Peyer's patch (tissue), 4 donors: ENCODE measurements around the gene CYS1. TPM values are rescaled to one million over a fixed set of nuclear protein-coding genes. Genes with fewer than 3 reads are reported as not detected.

Experiments
- DNase-seq, 3 donors: peaks; one replicate each; pipeline ENCODE4 v3.0.0-alpha.2; 2017 to 2019
- H3K27ac ChIP-seq, 4 donors: fragments of 200-600 bp; sonication (generic); one replicate each; pipeline ENCODE4 v1.5.1; 2016 to 2019
- H3K27me3 ChIP-seq, 2 donors: fragments of 200-600 bp; sonication (generic); one replicate each; pipeline ENCODE4 v1.5.1; 2019
- H3K36me3 ChIP-seq, 3 donors: fragments of 200-600 bp; sonication (generic); one replicate each; pipeline ENCODE4 v1.5.1; 2016 to 2019
- H3K4me1 ChIP-seq, 4 donors: fragments of 200-600 bp; sonication (generic); one replicate each; pipeline ENCODE4 v1.5.1; 2016 to 2019
- H3K4me3 ChIP-seq, 4 donors: fragments of 200-600 bp; sonication (generic); 1 replicate in 3 of 4; 2 replicates in 1 of 4; pipeline ENCODE4 v1.5.1; 2016 to 2019; ENCODE audit warnings: mild to moderate bottlenecking in 1 of 4
- H3K9me3 ChIP-seq, 4 donors: fragments of 200-600 bp; sonication (generic); one replicate each; pipeline ENCODE4 v1.5.1; 2016 to 2019; ENCODE audit warnings: mild to moderate bottlenecking in 1 of 4
- POLR2A ChIP-seq, 2 donors: fragments of 450-650 bp; IDR thresholded peaks; one replicate each; pipeline ENCODE4 v1.5.1; 2017; ENCODE audit warnings: antibody characterized with exemption in 2 of 2, mild to moderate bottlenecking in 2 of 2, moderate library complexity in 2 of 2
- total RNA-seq, 4 donors: library from RNA; depleted of rRNA; stranded (reverse); fragments of >200 nt; gene quantifications; one replicate each; pipeline ENCODE4 v1.1.0, GENCODE V29; 2016
- TF ChIP-seq, protein P1 (sequence below), 6 experiments: fragments of 450-650 bp in 4 of 6; fragments of 200-600 bp in 2 of 6; sonication (generic) in 1 of 6; IDR thresholded peaks; one replicate each; pipeline ENCODE4 v1.5.1; 2017 to 2019; ENCODE audit warnings: antibody characterized with exemption in 6 of 6, mild to moderate bottlenecking in 3 of 6, moderate library complexity in 1 of 6

CYS1 gene
- total RNA-seq, 4 donors from 2014 or later, result 1.3 to 5.8 (median 1.6) TPM; not detected in 1

DNA sequence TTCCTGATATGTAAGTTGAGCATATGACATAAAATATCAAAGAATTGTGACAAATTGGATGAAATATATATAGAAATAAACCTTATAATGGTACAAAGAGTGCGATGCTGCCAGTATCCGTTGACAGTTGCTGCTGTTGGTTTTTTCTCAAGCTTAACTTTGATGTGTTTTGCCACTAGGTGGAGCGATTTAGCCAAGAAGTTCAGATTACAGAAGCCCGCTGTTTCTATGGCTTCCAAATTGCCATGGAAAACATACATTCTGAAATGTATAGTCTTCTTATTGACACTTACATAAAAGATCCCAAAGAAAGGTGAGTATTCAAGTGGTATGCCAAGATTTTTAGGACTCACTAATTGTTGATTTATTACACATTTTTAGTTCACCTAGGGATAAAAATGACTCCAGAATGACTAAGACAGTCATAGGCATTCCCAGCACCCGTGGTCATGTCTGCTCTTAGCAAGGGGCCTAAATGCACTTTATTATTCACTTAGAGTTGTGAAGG, 44.4 kb upstream of the CYS1 start:
- Histone ChIP-seq H3K9me3 (no peaks in the 10 kb centered on the region), H3K27me3 (peaks cover 0 to 5% of the 10 kb centered on the region in 2 donors), H3K36me3 (no peaks in the 10 kb centered on the region), H3K4me1 (peaks cover 2 to 69% (median 16%) of the 10 kb centered on the region in 4 donors), H3K27ac (no peak overlapping the region), H3K4me3 (no peak overlapping the region)
- peak in 2 of 3 donors; percentile 35 to 65 for DNase-seq
- TF ChIP-seq, protein P1, sequence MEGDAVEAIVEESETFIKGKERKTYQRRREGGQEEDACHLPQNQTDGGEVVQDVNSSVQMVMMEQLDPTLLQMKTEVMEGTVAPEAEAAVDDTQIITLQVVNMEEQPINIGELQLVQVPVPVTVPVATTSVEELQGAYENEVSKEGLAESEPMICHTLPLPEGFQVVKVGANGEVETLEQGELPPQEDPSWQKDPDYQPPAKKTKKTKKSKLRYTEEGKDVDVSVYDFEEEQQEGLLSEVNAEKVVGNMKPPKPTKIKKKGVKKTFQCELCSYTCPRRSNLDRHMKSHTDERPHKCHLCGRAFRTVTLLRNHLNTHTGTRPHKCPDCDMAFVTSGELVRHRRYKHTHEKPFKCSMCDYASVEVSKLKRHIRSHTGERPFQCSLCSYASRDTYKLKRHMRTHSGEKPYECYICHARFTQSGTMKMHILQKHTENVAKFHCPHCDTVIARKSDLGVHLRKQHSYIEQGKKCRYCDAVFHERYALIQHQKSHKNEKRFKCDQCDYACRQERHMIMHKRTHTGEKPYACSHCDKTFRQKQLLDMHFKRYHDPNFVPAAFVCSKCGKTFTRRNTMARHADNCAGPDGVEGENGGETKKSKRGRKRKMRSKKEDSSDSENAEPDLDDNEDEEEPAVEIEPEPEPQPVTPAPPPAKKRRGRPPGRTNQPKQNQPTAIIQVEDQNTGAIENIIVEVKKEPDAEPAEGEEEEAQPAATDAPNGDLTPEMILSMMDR (IDR thresholded peaks at IDR 0.05), result peak; percentile 43 to 88 (median 79)
- TF ChIP-seq POLR2A (IDR thresholded peaks at IDR 0.05), result no peak

DNA sequence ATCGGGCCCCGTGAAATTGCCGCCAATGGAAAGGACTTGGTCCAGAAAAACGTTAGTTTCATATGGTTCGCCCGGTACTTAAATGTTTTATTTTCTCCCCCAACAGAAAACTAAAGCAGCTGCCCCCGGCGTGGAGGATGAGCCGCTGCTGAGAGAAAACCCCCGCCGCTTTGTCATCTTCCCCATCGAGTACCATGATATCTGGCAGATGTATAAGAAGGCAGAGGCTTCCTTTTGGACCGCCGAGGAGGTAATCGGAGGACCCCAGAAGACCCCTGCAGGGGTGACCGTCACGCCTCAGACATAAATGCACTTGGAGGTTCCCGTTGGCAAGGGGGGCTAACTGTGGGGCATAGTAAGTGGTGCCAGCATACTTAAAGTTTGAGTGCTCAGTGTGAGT, 43.1 kb upstream of the CYS1 start:
- no peak overlapping the region for H3K27ac ChIP-seq
- DNase-seq, result no peak
- H3K36me3 ChIP-seq, result no peaks in the 10 kb centered on the region
- no peak for TF ChIP-seq POLR2A (IDR thresholded peaks at IDR 0.05)
- TF ChIP-seq, protein P1 (IDR thresholded peaks at IDR 0.05), result no peak
- H3K4me1 ChIP-seq, result peaks cover 2 to 69% (median 16%) of the 10 kb centered on the region in 4 donors
- H3K27me3 ChIP-seq, result peaks cover 0 to 5% of the 10 kb centered on the region in 2 donors
- no peaks in the 10 kb centered on the region for H3K9me3 ChIP-seq
- H3K4me3 ChIP-seq, result peak overlapping the region; percentile 40 to 72 (median 70)

DNA sequence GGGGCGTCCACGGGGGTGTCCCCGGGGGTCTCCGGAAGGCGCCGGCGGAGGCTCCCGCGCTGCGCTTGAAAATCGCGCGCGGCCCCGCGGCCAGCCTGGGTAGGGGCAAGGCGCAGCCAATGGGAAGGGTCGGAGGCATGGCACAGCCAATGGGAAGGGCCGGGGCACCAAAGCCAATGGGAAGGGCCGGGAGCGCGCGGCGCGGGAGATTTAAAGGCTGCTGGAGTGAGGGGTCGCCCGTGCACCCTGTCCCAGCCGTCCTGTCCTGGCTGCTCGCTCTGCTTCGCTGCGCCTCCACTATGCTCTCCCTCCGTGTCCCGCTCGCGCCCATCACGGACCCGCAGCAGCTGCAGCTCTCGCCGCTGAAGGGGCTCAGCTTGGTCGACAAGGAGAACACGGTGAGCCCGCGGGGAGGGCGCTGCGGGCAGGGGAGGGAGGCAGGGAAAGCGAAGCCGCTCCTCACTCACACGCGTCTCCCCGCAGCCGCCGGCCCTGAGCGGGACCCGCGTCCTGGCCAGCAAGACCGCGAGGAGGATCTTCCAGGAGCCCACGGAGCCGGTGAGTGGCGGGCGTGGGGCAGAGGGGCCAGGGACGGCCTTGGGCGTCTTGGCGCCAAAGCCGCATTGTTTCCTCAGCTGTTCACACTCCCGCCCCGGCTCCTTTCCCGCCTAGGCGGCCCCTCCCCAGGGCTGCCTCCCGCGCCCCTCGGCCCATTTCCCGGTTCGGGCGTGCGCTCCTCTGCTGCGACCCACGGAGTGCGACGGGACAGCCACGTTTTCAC, 42.5 kb upstream of the CYS1 start, which contains the start of gene RRM2:
RRM2 (plus strand) TSS at position 240 of the 781 bp plus-strand sequence; CDS start at position 300, 60 bp downstream.
- no peaks in the 10 kb centered on the region for H3K9me3 ChIP-seq
- peak within 1 kb of the TSS; percentile 14 to 89 (median 47) for H3K27ac ChIP-seq
- DNase-seq, result peak; percentile 89 to 97 (median 92)
- no peaks in the 10 kb centered on the region for H3K36me3 ChIP-seq
- peak within 1 kb of the TSS; percentile 40 to 72 (median 70) for H3K4me3 ChIP-seq
- no peak for TF ChIP-seq POLR2A (IDR thresholded peaks at IDR 0.05)
- TF ChIP-seq, protein P1 (IDR thresholded peaks at IDR 0.05), result no peak
- H3K4me1 ChIP-seq, result peaks cover 2 to 69% (median 16%) of the 10 kb centered on the region in 4 donors
- peaks cover 0 to 5% of the 10 kb centered on the region in 2 donors for H3K27me3 ChIP-seq

DNA sequence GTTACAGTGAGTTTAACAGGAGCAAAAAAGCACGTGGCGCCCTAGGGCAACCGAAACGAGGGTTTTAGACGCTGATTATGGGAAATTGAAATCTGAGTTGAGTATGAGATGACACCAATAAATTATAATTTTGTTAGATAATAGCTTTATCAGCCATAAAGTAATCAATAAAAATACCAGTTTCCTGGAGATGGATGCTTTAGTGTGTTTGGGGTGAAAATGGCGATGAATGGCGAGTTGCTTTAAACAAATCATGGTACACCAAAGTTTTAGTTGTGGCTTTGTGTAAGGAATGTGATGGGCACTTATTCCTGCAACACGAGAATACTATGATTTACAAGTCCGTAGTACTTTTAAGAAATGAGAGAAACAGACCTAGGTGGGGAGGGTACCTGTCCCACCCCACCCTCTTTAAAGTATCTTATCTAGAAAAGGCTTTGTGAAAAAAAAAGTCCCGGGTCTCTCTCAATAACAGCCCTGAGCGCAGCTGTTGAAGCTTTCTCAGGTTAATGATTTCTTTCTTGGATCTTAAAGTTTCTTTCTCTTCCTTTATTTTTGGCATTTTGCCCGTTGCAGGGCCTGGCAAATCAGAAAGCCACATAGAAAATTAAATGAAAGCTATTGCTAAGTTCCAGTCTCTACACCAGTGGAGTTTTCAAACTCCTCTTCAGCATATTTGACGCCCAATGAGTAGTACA, 40.8 kb upstream of the CYS1 start:
- Histone ChIP-seq H3K4me1 (peaks cover 2 to 53% (median 16%) of the 10 kb centered on the region in 4 donors), H3K36me3 (no peaks in the 10 kb centered on the region), H3K27ac (peak overlapping the region; percentile 61 to 90 (median 85)), H3K4me3 (peak overlapping the region; percentile 48 to 75 (median 70)), H3K27me3 (peaks cover 0 to 5% of the 10 kb centered on the region in 2 donors), H3K9me3 (no peaks in the 10 kb centered on the region)
- TF ChIP-seq POLR2A (IDR thresholded peaks at IDR 0.05), result no peak
- TF ChIP-seq, protein P1 (IDR thresholded peaks at IDR 0.05), result no peak
- no peak for DNase-seq

DNA sequence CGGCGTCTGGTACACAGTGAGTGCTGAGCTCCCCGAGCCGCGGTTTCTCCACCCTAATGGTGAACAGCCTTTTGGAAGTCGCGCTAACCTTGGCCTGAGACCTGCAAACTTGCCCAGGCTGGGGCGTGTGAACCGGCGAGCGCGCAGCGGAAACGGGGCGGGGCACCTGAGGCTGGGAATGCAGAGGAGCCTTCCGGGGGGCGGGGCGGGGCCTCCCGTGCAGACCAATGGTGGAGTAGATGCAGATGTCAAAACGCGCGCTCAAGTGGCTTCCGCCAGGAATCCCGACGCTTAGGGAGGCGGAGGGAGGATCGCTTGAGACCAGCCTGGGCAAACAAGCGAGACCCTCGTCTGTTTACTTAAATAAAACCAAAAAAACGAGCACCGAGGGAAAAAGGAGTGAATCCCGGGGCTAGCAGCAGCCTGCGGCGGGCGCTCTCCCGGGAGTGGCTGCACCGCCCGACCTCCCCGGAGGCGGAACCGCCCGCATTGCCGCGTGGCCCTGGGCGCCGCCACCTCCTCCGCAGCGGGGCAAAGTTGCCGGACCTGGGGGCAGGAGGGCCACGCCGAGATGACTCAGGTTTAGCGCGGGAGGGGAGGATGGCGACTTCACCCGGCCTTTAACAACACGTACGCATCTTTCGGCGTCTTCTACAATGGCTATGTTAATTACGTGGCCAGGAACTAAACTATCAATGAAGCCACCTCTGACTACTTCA, 40.1 kb upstream of the CYS1 start:
- H3K36me3 ChIP-seq, result no peaks in the 10 kb centered on the region
- H3K9me3 ChIP-seq, result no peaks in the 10 kb centered on the region
- H3K4me1 ChIP-seq, result peaks cover 2 to 48% (median 16%) of the 10 kb centered on the region in 4 donors
- DNase-seq, result peak; percentile 98 to 99 (median 98)
- TF ChIP-seq, protein P1 (IDR thresholded peaks at IDR 0.05), result peak in 3 of 6 experiments; percentile 21 to 29 (median 28)
- peak; percentile 58 to 69 for TF ChIP-seq POLR2A (IDR thresholded peaks at IDR 0.05)
- peak overlapping the region; percentile 48 to 75 (median 70) for H3K4me3 ChIP-seq
- H3K27me3 ChIP-seq, result peaks cover 0 to 5% of the 10 kb centered on the region in 2 donors
- H3K27ac ChIP-seq, result peak overlapping the region; percentile 61 to 90 (median 85)
